ENCODE results near the gene GRAMD1A.

GRAMD1A gene

GRCh38 chr19:35041548-35042055 is 41.5 kb downstream of the GRAMD1A start, which contains the start of gene HPN:
Gene HPN, plus strand, starts transcription at chr19:35041721. Its CDS starts 786 bp downstream, at chr19:35042507.
- TF ChIP-seq ZFP30 (CRISPR knock-in tag; IDR thresholded peaks at IDR 0.05) (no peak), TCF4 (CRISPR knock-in tag; IDR thresholded peaks at IDR 0.05; ENCODE audit: borderline replicate concordance) (no peak)
- TF ChIP-seq, protein P1, sequence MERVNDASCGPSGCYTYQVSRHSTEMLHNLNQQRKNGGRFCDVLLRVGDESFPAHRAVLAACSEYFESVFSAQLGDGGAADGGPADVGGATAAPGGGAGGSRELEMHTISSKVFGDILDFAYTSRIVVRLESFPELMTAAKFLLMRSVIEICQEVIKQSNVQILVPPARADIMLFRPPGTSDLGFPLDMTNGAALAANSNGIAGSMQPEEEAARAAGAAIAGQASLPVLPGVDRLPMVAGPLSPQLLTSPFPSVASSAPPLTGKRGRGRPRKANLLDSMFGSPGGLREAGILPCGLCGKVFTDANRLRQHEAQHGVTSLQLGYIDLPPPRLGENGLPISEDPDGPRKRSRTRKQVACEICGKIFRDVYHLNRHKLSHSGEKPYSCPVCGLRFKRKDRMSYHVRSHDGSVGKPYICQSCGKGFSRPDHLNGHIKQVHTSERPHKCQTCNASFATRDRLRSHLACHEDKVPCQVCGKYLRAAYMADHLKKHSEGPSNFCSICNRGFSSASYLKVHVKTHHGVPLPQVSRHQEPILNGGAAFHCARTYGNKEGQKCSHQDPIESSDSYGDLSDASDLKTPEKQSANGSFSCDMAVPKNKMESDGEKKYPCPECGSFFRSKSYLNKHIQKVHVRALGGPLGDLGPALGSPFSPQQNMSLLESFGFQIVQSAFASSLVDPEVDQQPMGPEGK (CRISPR knock-in tag; IDR thresholded peaks at IDR 0.05; ENCODE audit: borderline replicate concordance), result no peak
- ATAC-seq, result no peak

DNA sequence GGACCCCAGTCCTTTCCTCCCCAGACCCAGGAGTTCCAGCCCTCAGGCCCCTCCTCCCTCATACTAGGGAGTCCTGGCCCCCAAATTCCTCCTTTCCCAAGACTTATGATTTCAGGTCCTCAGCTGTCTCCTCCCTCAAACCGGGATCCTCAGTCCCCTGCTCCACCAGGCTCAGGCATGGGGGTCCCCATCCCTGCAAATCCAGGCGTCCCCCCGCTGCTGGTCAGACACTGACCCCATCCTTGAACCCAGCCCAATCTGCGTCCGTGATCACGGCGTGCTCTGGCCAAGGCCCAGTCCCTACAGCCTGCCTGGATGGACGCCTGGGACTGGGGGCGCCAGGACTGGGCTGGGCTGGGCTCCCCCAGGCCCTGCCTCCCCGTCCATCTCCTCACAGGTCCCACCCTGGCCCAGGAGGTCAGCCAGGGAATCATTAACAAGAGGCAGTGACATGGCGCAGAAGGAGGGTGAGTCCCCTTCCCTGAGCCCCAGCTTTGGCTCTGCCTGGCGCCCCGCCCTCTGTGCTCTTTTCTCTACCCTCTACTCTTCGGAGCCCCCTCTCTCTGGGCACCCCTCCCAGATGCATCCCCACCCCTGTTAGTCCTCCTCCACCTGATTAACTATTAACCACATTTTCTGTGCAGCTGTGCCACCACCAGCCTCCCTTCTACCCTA is 42.1 kb downstream of the GRAMD1A start:
- no peak for ATAC-seq
- no peak for TF ChIP-seq ISL1 (CRISPR knock-in tag; IDR thresholded peaks at IDR 0.05)
- TF ChIP-seq ZFP30 (CRISPR knock-in tag; IDR thresholded peaks at IDR 0.05), result no peak
- no peak for TF ChIP-seq ESRRG (CRISPR knock-in tag; IDR thresholded peaks at IDR 0.05)
- no peak for TF ChIP-seq ZC3H10 (CRISPR knock-in tag; IDR thresholded peaks at IDR 0.05)
- no peak for TF ChIP-seq CSDC2 (CRISPR knock-in tag; IDR thresholded peaks at IDR 0.05)
- no peak for TF ChIP-seq PPARA (CRISPR knock-in tag; IDR thresholded peaks at IDR 0.05; ENCODE audit: borderline replicate concordance)
- no peak for TF ChIP-seq TSHZ2 (CRISPR knock-in tag; IDR thresholded peaks at IDR 0.05)
- TF ChIP-seq ARNTL (CRISPR knock-in tag; IDR thresholded peaks at IDR 0.05; ENCODE audit: borderline replicate concordance, low read depth), result no peak
- no peak for TF ChIP-seq CREB5 (CRISPR knock-in tag; IDR thresholded peaks at IDR 0.05; ENCODE audit: low read depth)
- no peak for TF ChIP-seq TCF4 (CRISPR knock-in tag; IDR thresholded peaks at IDR 0.05; ENCODE audit: borderline replicate concordance)

GRCh38 chr19:35042954-35043604 is 43.0 kb downstream of the GRAMD1A start:
- TF ChIP-seq GLIS3 (CRISPR knock-in tag; IDR thresholded peaks at IDR 0.05), result no peak
- TF ChIP-seq PPARA (CRISPR knock-in tag; IDR thresholded peaks at IDR 0.05; ENCODE audit: borderline replicate concordance), result no peak
- TF ChIP-seq BACH2 (CRISPR knock-in tag; IDR thresholded peaks at IDR 0.05; ENCODE audit: borderline replicate concordance), result no peak
- TF ChIP-seq ESRRG (CRISPR knock-in tag; IDR thresholded peaks at IDR 0.05), result no peak
- ATAC-seq, result no peak

- TF ChIP-seq CREB5 (CRISPR knock-in tag; IDR thresholded peaks at IDR 0.05; ENCODE audit: low read depth) (no peak), TSHZ2 (CRISPR knock-in tag; IDR thresholded peaks at IDR 0.05) (no peak), CSRNP3 (CRISPR knock-in tag; IDR thresholded peaks at IDR 0.05) (no peak), ARNTL (CRISPR knock-in tag; IDR thresholded peaks at IDR 0.05; ENCODE audit: borderline replicate concordance, low read depth) (no peak), CSDC2 (CRISPR knock-in tag; IDR thresholded peaks at IDR 0.05) (no peak), ESRRG (CRISPR knock-in tag; IDR thresholded peaks at IDR 0.05) (no peak)
- TF ChIP-seq, protein P1 (CRISPR knock-in tag; IDR thresholded peaks at IDR 0.05; ENCODE audit: borderline replicate concordance), result no peak
- no peak for ATAC-seq
Observed at GRCh38 chr19:35043906-35044305, 43.8 kb downstream of the GRAMD1A start.
